Endothelial cell of umbilical vein (primary cell): ENCODE results near the gene UBAP2L. TPM values are rescaled to one million over a fixed set of nuclear protein-coding genes. Genes with fewer than 3 reads are reported as not detected.

ENCODE experiments used
- BruUV-seq: library from RNA; stranded (reverse); fragments of 400-500 nt; replicated peaks from 2 replicates; lab custom pipeline; 2021; lab: Mats Ljungman, UMichigan
- CTCF ChIA-PET: fragments of 300-600, 350-600 bp; sonication (Branson Sonifier 250); formaldehyde crosslinking; loops from one replicate; lab custom pipeline; 2021; ENCODE audit warnings: antibody characterized with exemption, inconsistent platforms; lab: Charles Lee
- POLR2A ChIA-PET: fragments of 300-600, 350-600 bp; sonication (Branson Sonifier 250); formaldehyde crosslinking; loops from one replicate; lab custom pipeline; 2021; ENCODE audit warnings: antibody characterized with exemption, inconsistent platforms; lab: Charles Lee
- DNase-seq: peaks from one replicate; pipeline ENCODE4 v3.0.0-alpha.2; 2011; ENCODE audit warnings: low read depth, low spot score
- FAIRE-seq: peaks from 2 replicates; lab custom pipeline; 2011; peaks lifted over from hg19 to GRCh38; lab: Jason Lieb, UNC
- H2AFZ ChIP-seq: 2 replicates; pipeline ENCODE4 v1.6.0; 2012; ENCODE audit warnings: low read depth, low read length, control low read depth, inconsistent platforms
- H3K27ac ChIP-seq: 2 replicates; pipeline ENCODE4 v1.5.1; 2011; ENCODE audit warnings: low read depth, mild to moderate bottlenecking, control low read depth, low read length, moderate library complexity; ENCODE audit not compliant: insufficient read depth
- H3K27me3 ChIP-seq, 2 experiments: 2 replicates each; pipeline versions ENCODE4 v1.6.0 to v1.6.1; 2011; ENCODE audit warnings: low read length in 2 of 2, mixed read lengths in 1 of 2; ENCODE audit not compliant: control insufficient read depth in 2 of 2, insufficient read depth in 2 of 2
- H3K36me3 ChIP-seq, 2 experiments: 2 replicates in 1 of 2; 3 replicates in 1 of 2; pipeline ENCODE4 v1.5.1; 2011; ENCODE audit warnings: low read length in 2 of 2, mild to moderate bottlenecking in 1 of 2, moderate library complexity in 1 of 2; ENCODE audit not compliant: control insufficient read depth in 2 of 2, insufficient read depth in 2 of 2; ENCODE audit errors: extremely low read depth in 1 of 2
- H3K4me1 ChIP-seq: 3 replicates; pipeline ENCODE4 v1.5.1; 2011; ENCODE audit warnings: mild to moderate bottlenecking, low read length; ENCODE audit not compliant: control insufficient read depth, insufficient read depth; ENCODE audit errors: extremely low read depth
- H3K4me2 ChIP-seq: 2 replicates; pipeline ENCODE4 v1.6.1; 2011; ENCODE audit warnings: low read length, control low read depth, mixed read lengths; ENCODE audit not compliant: insufficient read depth
- H3K4me3 ChIP-seq, 3 experiments: fragments of 200-600 bp in 1 of 3; sonication (generic), shearing (Covaris generic) in 1 of 3; replicated peaks in 1 of 3; 2 replicates each; pipeline ENCODE4 v1.5.1; 2011 to 2016; ENCODE audit warnings: control low read depth in 3 of 3, low read length in 3 of 3, mild to moderate bottlenecking in 2 of 3, inconsistent platforms in 1 of 3, low read depth in 1 of 3, moderate library complexity in 1 of 3; ENCODE audit not compliant: insufficient read depth in 1 of 3
- H3K79me2 ChIP-seq: 2 replicates; pipeline ENCODE4 v1.6.0; 2012; ENCODE audit warnings: low read length, inconsistent platforms; ENCODE audit not compliant: control insufficient read depth, insufficient read depth
- H3K9ac ChIP-seq: replicated peaks from 2 replicates; pipeline ENCODE3; 2011; ENCODE audit warnings: low read length, control low read depth; ENCODE audit not compliant: insufficient read depth; ENCODE audit errors: extremely low read depth
- H3K9me1 ChIP-seq: replicated peaks from 3 replicates; pipeline ENCODE4 v1.6.0; 2011; ENCODE audit warnings: mild to moderate bottlenecking, low read length; ENCODE audit not compliant: control insufficient read depth, insufficient read depth; ENCODE audit errors: extremely low read depth
- H3K9me3 ChIP-seq: replicated peaks from 2 replicates; pipeline ENCODE4 v1.5.1; 2012; ENCODE audit warnings: low read length, inconsistent platforms; ENCODE audit not compliant: control insufficient read depth, insufficient read depth
- H4K20me1 ChIP-seq: replicated peaks from 2 replicates; pipeline ENCODE3; 2011; ENCODE audit warnings: mild to moderate bottlenecking, low read length; ENCODE audit not compliant: control insufficient read depth, insufficient read depth; ENCODE audit errors: extremely low read depth
- CTCF ChIP-seq, 2 donors: IDR thresholded peaks; 1 replicate in 1 of 2; 2 replicates in 1 of 2; pipeline ENCODE4 v1.5.1; 2011; ENCODE audit warnings: low read length in 2 of 2, mild to moderate bottlenecking in 2 of 2, moderate library complexity in 2 of 2, control low read depth in 1 of 2, inconsistent platforms in 1 of 2, low read depth in 1 of 2; ENCODE audit not compliant: insufficient read depth in 1 of 2; ENCODE audit errors: extremely low read depth in 1 of 2
- EZH2 ChIP-seq: IDR thresholded peaks from 2 replicates; pipeline ENCODE4 v1.6.1; 2012; ENCODE audit warnings: borderline replicate concordance, low read depth, mild to moderate bottlenecking, moderate library complexity, low read length, inconsistent platforms; ENCODE audit not compliant: severe bottlenecking
- FOS ChIP-seq: IDR thresholded peaks from 2 replicates; pipeline ENCODE4 v1.6.1; 2011; ENCODE audit warnings: mild to moderate bottlenecking, low read length, moderate library complexity, borderline replicate concordance; ENCODE audit not compliant: insufficient read depth
- GATA2 ChIP-seq: IDR thresholded peaks from 2 replicates; pipeline ENCODE4 v1.7.0; 2011; ENCODE audit warnings: low read depth, mild to moderate bottlenecking, moderate library complexity, mixed read lengths, low read length; ENCODE audit not compliant: insufficient read length, insufficient read depth
- JUN ChIP-seq: IDR thresholded peaks from 2 replicates; pipeline ENCODE4 v1.6.1; 2011; ENCODE audit warnings: borderline replicate concordance, low read depth; ENCODE audit not compliant: insufficient read length, insufficient read depth
- MAX ChIP-seq: IDR thresholded peaks from 2 replicates; pipeline ENCODE4 v1.6.1; 2011; ENCODE audit not compliant: insufficient read depth, insufficient read length
- MYC ChIP-seq: IDR thresholded peaks from one replicate; pipeline ENCODE4 v1.6.1; 2011; ENCODE audit warnings: mild to moderate bottlenecking, low read depth, low read length
- POLR2A ChIP-seq: IDR thresholded peaks from 2 replicates; pipeline ENCODE4 v1.6.1; 2012; ENCODE audit warnings: low read depth, mild to moderate bottlenecking, control low read depth, low read length
- POLR2AphosphoS5 ChIP-seq: IDR thresholded peaks from 2 replicates; pipeline ENCODE4 v1.6.1; 2012; ENCODE audit warnings: low read depth, mild to moderate bottlenecking, control low read depth, low read length, moderate library complexity; ENCODE audit not compliant: insufficient read depth
- dilution Hi-C: fragments of 300-500 bp; cut with MboI; formaldehyde crosslinking; loops from one replicate; pipeline ENCODE4 v1.15.0; 2019; ENCODE audit warnings: low sequenced_read_pairs; ENCODE audit not compliant: extremely low pct_ligation_motif_present
- intact Hi-C: fragments of 100-400 bp; cut with micrococcal nuclease; formaldehyde crosslinking; loops from one replicate; pipeline ENCODE4 v1.10.0; 2022
- polyA plus RNA-seq, 4 experiments: library from polyadenylated mRNA; depleted of rRNA in 3 of 4; stranded (reverse) in 3 of 4; unstranded in 1 of 4; fragments of >200 nt; gene quantifications; 2 replicates each; pipeline versions ENCODE4 v1.2.1 to v1.2.3, GENCODE V29; 2011 to 2012; ENCODE audit warnings: missing spikeins in 1 of 4
- total RNA-seq: library from RNA; stranded (reverse); gene quantifications from 2 replicates; pipeline ENCODE4 v1.2.3, GENCODE V29; 2021

The UBAP2L gene
- total and polyA plus RNA-seq, 2 donors (not counting 3 experiments of a cell fraction or from before 2014, with no cell fraction given): 229 to 280 TPM

DNA sequence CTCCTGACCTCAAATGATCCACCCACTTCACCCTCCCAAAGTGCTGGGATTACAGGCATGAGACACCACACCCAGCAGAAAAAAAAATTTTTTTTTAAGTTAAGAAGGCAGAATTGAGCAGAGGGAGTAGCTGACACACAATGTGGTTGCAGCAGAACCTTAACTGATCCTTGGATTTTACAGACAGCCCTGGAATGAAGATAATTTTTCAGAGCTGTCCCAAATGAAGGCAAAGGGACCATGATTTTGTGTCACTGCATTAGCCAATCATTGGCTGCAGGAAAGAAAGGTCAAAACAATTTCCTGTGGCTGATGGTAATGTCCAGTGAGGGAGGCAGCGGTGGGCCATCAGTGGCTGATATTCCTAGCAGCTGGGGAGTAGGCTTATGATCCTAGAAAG lies 80.8 kb downstream of the UBAP2L start:
- no peak for TF ChIP-seq POLR2A
- no peak for TF ChIP-seq MYC
- no peak for TF ChIP-seq FOS
- TF ChIP-seq GATA2: no peak
- TF ChIP-seq JUN: no peak
- no peak for TF ChIP-seq MAX
- no peak for TF ChIP-seq POLR2AphosphoS5
- no peak for TF ChIP-seq EZH2
- TF ChIP-seq CTCF (IDR thresholded peaks at IDR 0.05; ENCODE audit: extremely low read depth in 1 of 2, insufficient read depth in 1 of 2, low read depth in 1 of 2, low read length in 2 of 2): no peak
- ChIA-PET POLR2A (no interaction called here), CTCF (no interaction called here)
- BruUV-seq: no TSS peak
- no peak for FAIRE-seq
- Histone ChIP-seq H3K27me3 (no peaks in the 10 kb centered on the region), H3K4me3 (no peak overlapping the region), H3K79me2 (no peaks in the 10 kb centered on the region), H2AFZ (no peak overlapping the region), H3K4me1 (no peaks in the 10 kb centered on the region), H3K9me1 (no peaks in the 10 kb centered on the region), H4K20me1 (no peaks in the 10 kb centered on the region), H3K4me2 (no peak overlapping the region), H3K9me3 (no peaks in the 10 kb centered on the region), H3K36me3 (no peaks in the 10 kb centered on the region), H3K9ac (no peak overlapping the region), H3K27ac (no peak overlapping the region)
- intact Hi-C loops (no loop called here), dilution Hi-C loops (no loop called here)
- DNase-seq: no peak
